Cardiac muscle cell (in vitro differentiated cells and primary cell): ENCODE results near the gene TBC1D19. TPM values are rescaled to one million over a fixed set of nuclear protein-coding genes. Genes with fewer than 3 reads are reported as not detected.
A peak's percentile ranks its signal among the peaks of the same experiment; 100 is the strongest.

Source experiments
- DNase-seq, 2 donors: peaks; one replicate each; pipeline versions ENCODE4 v3.0.0 to v3.0.0-alpha.2; 2010 to 2017; ENCODE audit warnings: low read depth in 1 of 2, low spot score in 1 of 2
- H3K27ac ChIP-seq: fragments of 200-600 bp; sonication (generic); 2 replicates; pipeline ENCODE4 v1.5.1; 2016
- H3K27me3 ChIP-seq: fragments of 200-600 bp; sonication (generic); 2 replicates; pipeline ENCODE4 v1.6.0; 2016; ENCODE audit warnings: control low read depth
- H3K36me3 ChIP-seq: fragments of 200-600 bp; sonication (generic); 2 replicates; pipeline ENCODE4 v1.5.1; 2016; ENCODE audit warnings: control low read depth
- H3K4me1 ChIP-seq: fragments of 200-600 bp; sonication (generic); 2 replicates; pipeline ENCODE4 v1.8.1; 2017; ENCODE audit warnings: low read depth, mild to moderate bottlenecking, mixed run types
- H3K4me3 ChIP-seq: fragments of 200-600 bp; sonication (generic); 2 replicates; pipeline ENCODE4 v1.5.1; 2016; ENCODE audit warnings: mild to moderate bottlenecking
- H3K9me3 ChIP-seq: fragments of 200-600 bp; sonication (generic); 2 replicates; pipeline ENCODE4 v1.5.1; 2017; ENCODE audit warnings: low read depth, mild to moderate bottlenecking, control low read depth
- polyA plus RNA-seq: library from polyadenylated mRNA; unstranded; fragments of >200 nt; fragmentation: Nextera tagmentation; extraction: Ambion mirVana; gene quantifications from 2 replicates; pipeline ENCODE4 v1.2.1, GENCODE V29; 2016
- total RNA-seq: library from RNA; depleted of rRNA; stranded (reverse); fragments of >200 nt; gene quantifications from 2 replicates; pipeline ENCODE4 v1.2.3, GENCODE V29; 2016
- TF ChIP-seq, protein P1 (sequence below): IDR thresholded peaks from 2 replicates; pipeline ENCODE4 v1.5.1; 2012; ENCODE audit warnings: low read depth, mild to moderate bottlenecking, low read length

TBC1D19 gene
- total and polyA plus RNA-seq, 2 experiments from 2014 or later: 10.9 to 17.3 TPM

DNA sequence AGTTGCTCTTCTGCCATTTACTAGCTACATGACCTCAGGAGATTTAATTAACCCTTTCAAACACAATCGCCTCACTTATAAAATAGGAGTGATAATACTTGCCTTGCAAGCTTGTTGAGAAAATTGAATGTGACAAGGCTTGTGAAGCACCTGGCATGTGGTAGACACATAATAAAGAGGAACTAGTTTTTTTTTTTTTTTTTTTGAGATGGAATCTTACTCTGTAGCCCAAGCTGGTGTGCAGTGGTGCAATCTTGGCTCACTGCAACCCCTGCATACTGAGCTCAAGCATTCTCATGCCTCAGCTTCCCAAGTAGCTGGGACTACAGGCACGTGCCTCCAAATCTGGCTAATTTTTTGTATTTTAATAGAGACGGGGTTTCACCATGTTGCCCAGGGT, 203.0 kb downstream of the TBC1D19 start:
- no peak overlapping the region for H3K4me3 ChIP-seq
- H3K4me1 ChIP-seq: peaks cover 8% of the 10 kb centered on the region
- TF ChIP-seq, protein P1, sequence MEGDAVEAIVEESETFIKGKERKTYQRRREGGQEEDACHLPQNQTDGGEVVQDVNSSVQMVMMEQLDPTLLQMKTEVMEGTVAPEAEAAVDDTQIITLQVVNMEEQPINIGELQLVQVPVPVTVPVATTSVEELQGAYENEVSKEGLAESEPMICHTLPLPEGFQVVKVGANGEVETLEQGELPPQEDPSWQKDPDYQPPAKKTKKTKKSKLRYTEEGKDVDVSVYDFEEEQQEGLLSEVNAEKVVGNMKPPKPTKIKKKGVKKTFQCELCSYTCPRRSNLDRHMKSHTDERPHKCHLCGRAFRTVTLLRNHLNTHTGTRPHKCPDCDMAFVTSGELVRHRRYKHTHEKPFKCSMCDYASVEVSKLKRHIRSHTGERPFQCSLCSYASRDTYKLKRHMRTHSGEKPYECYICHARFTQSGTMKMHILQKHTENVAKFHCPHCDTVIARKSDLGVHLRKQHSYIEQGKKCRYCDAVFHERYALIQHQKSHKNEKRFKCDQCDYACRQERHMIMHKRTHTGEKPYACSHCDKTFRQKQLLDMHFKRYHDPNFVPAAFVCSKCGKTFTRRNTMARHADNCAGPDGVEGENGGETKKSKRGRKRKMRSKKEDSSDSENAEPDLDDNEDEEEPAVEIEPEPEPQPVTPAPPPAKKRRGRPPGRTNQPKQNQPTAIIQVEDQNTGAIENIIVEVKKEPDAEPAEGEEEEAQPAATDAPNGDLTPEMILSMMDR: no peak
- no peaks in the 10 kb centered on the region for H3K36me3 ChIP-seq
- H3K27ac ChIP-seq: no peak overlapping the region
- no peaks in the 10 kb centered on the region for H3K27me3 ChIP-seq
- H3K9me3 ChIP-seq: no peaks in the 10 kb centered on the region
- no peak for DNase-seq

DNA sequence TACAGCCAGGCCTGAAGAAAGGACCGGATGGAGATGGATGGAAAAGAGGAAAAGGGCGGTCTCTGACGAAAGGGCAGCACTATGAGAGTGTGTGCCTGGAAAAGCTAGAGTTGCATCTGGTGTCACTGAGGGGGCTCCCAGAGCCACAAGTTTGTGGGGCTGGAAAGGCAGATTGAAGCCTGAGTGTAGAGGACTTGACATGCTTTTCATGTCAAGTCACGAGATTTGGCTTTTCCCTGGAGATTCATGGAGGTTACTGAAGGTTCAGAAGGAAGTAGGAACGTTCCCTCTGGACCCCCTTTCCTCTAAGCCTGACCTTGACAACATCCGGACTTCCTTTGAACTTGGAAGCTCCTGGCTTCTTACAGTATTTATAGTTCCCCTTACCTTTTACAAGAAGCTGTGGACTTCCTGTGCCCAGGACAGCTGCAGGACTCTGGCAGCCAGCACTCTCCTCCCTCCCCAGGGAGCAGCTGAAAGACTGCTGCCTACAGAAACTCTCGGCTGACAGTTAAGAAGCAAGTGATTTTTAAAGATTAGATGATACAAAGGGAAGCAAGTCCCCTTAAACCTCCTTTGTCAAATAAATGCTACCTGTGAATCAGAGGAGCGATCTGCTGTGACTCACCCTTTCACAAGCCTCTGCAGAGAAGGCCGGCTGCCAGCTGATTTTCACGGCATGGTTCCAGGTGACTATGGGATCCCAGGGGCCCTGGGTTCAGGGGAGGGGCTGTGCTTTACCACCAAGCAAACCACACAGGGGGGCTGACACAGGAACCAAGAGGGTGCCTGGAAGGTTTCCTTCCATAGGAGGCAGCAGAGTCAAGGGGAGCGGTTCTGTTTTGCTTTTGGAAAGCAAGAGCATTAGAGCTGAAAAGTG, 203.8 kb downstream of the TBC1D19 start:
- no peak overlapping the region for H3K4me3 ChIP-seq
- TF ChIP-seq, protein P1: peak; percentile 47
- H3K36me3 ChIP-seq: no peaks in the 10 kb centered on the region
- H3K4me1 ChIP-seq: peaks cover under 1% of the 10 kb centered on the region
- peak; percentile 7 to 63 for DNase-seq
- H3K9me3 ChIP-seq: no peaks in the 10 kb centered on the region
- peak overlapping the region; percentile 22 for H3K27ac ChIP-seq
- H3K27me3 ChIP-seq: no peaks in the 10 kb centered on the region

DNA sequence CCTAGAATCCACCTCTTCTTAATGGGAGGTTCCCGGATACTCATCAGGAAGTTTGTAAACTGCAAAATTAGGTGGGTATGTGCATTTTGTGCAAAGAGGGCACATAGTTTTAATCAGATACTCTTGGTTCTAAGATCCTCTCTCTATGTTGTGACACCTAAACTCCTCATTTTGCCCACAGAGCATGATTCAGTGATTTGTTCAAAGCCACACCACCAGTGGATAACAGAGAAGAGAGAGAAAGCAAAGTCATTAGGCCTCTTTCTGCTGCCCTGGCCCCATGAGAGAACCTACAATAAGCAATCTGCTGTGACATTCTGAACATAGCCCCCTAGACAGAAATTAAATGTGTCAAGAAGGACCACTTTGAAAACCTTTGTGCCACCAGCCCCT, 204.5 kb downstream of the TBC1D19 start:
- Histone ChIP-seq H3K4me1 (no peaks in the 10 kb centered on the region), H3K36me3 (no peaks in the 10 kb centered on the region), H3K27ac (no peak overlapping the region), H3K9me3 (no peaks in the 10 kb centered on the region), H3K27me3 (no peaks in the 10 kb centered on the region), H3K4me3 (no peak overlapping the region)
- no peak for DNase-seq
- TF ChIP-seq, protein P1: no peak

DNA sequence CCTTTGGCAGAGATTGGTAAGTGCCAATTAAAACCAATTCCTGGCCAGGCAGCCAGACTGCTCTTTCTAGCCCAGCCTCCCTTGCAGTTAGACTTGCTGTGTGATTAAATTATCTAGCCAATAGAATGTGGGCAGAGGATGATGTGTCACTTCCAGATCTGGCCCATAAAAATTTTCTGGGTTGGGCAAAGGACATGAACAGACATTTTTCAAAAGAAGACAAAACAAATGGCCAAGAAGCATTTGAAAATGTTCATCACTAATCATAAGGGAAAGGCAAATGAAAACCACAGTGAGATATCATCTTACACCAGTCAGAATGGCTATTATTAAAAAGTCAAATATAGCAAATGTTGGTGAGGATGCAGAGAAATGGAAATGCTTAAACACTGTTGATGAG, 205.3 kb downstream of the TBC1D19 start:
- Histone ChIP-seq H3K36me3 (no peaks in the 10 kb centered on the region), H3K9me3 (no peaks in the 10 kb centered on the region), H3K27me3 (no peaks in the 10 kb centered on the region), H3K4me3 (no peak overlapping the region), H3K4me1 (no peaks in the 10 kb centered on the region), H3K27ac (no peak overlapping the region)
- TF ChIP-seq, protein P1: no peak
- no peak for DNase-seq

DNA sequence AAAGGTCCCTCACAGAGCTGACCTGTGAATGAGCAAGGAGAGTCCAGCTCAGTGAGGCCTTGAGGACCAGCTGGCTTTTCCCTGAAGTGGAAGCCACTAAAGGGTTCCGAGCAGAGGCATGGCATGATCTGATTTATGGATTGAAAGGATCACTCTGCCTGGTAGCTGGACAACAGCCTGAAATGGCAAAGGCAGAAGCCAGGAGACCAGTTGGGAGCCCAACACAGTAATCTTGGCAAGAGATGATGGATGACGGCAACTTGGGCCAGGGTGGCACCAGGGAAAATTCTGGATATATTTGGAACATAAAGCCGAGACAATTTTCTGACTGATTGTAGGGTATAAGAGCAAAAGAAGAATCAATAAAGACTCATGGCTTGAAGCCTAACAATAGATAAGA, 207.5 kb downstream of the TBC1D19 start:
- no peaks in the 10 kb centered on the region for H3K4me1 ChIP-seq
- no peak overlapping the region for H3K4me3 ChIP-seq
- TF ChIP-seq, protein P1: no peak
- H3K36me3 ChIP-seq: no peaks in the 10 kb centered on the region
- no peak for DNase-seq
- H3K9me3 ChIP-seq: no peaks in the 10 kb centered on the region
- H3K27me3 ChIP-seq: no peaks in the 10 kb centered on the region
- H3K27ac ChIP-seq: no peak overlapping the region
